ENCODE data around the gene PLCB1.
A peak's percentile ranks its signal among the peaks of the same experiment; 100 is the strongest.

Gene PLCB1

DNA sequence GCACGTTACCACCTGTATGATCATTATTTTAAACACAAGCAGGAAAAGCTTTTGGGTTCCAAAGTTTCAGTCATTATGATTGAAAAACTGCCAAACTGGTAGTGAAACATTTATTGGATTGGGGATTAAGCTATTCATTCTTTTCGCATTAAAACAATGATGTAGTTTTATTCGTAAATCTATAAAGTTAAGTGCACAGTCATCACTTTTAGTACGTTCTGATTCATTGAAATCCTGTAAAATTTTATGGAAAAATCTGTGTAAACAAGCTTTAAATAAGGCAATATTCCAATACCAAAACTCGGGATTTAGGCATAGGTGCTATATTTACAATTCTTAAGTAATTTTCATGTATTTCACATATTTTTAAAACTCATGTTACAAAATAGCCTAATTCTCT, 379.9 kb downstream of the PLCB1 start:
- no peak for DNase-seq

DNA sequence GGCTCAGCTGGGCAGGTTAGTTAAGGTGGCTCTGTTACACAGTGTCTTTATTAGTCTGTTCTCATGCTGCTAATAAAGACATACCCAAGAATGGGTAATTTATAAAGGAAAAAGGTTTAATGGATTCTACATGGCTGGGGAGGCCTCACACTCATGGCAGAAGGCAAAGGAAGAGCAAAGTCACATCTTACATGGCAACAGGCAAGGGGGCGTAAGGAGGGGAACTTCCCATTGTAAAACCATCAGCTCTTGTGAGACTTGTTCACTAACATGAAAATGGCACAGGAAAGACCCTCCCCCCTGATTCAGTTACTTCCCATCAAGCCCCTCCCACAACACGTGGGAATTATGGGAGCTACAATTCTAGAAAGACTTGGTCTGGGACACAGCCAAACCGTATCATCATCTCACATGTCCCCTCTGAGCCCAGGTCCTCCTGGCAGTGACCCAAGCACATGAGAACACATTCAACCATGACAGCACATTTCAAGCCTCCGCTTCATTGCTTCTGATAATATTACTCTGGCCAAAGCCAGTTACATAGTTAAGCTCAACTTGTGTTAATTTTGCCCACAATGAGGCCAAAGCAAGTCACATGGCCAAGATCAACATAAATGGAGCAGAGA, 383.9 kb downstream of the PLCB1 start:
- no peak for DNase-seq

DNA sequence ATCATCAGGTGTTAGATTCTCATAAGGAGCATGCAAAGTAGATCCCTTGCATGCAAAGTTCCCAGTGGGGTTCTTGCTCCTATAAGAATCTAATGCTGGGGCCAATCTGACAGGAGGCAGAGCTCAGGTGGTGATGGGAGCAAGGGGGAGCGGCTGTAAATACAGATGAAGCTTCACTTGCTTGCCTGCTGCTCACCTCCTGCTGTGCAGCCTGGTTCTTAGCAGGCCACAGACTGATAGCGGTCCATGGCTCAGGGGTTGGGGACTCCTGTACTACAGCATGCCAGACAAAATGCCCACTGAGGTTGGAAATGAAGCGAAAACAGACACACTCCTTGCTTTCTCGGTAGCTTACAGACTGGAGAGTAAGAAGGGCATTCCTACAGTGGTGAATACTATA, 386.8 kb downstream of the PLCB1 start:
- no peak for DNase-seq

DNA sequence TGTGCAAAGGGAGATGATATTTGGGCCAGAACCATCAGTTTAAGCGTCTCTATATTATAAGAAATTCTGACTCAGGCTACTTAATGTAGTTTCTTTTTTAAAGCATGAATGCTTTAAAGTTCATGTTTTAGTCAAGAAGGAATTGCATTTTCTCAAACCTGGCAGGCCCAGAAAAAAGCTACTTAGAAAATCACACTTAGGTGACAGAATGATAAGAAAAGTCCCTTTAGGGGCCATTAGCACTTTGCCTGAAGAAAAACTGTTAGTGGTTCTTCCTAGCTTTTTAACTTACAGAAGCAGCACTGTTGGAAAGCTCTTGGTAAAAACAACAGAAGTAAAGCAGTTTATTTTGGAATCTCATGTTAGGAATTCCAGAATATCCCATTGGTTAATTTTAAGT, 387.8 kb downstream of the PLCB1 start:
- DNase-seq, result no peak

DNA sequence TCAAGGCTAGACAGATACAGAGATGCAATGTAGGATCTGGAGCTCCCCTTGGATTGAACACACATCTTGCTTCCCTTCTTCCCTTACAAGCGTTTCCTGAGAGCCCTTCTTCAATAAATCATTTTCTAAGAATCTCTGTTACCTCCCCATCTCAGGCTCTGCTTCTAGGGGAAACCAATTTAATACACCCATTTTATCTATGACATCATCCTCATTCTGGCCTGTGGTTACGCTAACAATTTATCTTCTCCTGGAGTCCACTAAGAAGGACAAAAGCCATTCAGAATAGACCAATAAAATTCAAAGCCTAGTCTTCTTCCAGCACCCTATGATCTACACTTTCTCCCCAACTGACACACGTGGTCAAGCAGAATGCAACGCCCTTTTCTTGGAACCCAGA, 390.1 kb downstream of the PLCB1 start:
- no peak for DNase-seq

DNA sequence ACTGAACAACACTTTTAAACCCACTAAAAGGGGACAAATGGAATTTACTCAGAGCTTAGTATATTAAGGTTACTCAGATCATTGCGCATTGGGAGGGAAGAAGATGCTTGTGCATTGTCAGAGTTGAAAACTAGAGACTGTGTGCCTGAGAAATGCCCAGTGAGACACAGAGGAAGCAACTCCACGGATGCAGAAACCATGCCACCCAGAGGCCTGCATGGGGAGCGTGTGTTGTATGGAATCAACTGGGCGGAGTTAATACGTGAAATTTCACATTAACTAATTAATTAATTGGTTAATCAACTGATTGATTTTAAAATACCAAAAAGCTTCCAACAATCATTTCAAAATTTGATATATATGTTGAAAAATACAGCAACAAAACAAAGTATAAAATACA, 391.6 kb downstream of the PLCB1 start:
- DNase-seq, result no peak

DNA sequence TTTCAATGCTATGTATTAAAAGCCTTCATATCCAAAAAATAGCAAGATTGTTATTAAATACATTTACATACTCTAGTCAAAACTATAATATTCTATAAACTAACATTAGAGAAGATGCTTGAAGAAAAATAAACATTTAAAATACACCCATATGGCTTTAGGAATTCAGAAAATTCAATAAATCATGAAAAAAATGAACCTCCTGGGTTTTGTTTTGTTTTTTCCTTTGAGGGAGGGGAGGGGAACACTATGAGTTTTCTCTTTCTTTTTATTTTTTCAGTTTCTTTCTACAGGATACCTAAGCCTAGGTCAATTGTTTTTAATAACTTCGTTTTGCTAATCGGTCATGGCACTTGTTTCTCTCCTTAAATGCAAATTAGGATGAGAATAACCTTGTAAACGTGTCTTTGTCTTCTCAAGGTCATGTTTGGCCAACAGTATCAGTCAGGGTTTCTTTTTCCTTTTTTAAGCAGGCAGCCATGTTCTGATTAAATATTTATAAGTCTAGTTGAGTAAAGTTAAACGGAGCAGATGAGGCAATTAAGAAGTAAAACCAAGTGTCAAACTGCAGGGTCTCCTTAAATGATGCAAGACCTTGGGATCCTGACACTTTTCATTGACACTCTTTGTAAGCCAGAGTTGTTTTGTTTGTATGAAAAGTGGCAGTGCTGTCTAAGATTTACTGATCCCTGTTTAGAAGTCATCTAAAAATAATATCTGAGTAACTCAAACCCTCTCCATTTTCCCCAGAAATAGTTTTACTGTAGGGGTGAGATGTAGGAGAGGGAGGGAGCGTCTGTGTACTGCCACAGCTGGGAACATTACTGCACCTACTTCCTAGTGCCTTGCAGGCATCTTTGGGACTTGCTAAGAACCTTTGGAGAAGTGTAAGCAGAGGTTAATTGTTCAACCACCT, 392.3 kb downstream of the PLCB1 start:
- DNase-seq, result no peak

DNA sequence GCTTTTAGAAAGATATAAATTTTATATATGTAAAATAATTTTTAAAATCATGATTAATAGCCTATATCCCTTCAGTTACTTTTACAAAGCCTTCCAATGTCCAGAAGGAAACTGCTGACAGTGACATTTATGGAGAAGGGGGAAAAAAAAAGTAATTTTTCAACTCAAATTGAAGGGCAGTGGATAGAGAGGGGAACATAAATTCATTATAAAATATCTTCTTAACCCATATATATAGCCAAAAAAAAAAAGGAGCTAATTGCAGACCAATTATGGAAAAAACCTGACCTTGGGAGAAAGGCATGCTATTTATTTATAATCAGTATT, 392.9 kb downstream of the PLCB1 start:
- no peak for DNase-seq

DNA sequence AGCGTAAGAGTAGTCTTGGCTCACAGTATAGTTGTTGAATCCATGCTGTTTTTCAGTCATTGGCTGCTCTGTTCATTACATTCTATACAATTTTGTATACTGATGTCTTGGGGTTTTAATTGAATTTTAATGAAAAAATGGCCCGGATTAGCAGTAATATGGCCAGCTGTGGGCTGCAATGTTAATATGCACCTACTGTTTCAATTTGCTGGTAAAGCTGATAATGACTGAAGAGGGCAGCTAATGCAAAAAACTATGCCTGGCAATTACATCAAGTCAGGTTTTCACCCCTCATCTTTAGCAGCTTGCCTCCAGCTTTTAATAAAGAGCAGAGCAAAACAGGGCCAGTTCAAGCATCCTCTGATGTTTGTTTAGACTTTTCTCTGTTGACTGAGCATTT, 394.5 kb downstream of the PLCB1 start:
- no peak for DNase-seq

DNA sequence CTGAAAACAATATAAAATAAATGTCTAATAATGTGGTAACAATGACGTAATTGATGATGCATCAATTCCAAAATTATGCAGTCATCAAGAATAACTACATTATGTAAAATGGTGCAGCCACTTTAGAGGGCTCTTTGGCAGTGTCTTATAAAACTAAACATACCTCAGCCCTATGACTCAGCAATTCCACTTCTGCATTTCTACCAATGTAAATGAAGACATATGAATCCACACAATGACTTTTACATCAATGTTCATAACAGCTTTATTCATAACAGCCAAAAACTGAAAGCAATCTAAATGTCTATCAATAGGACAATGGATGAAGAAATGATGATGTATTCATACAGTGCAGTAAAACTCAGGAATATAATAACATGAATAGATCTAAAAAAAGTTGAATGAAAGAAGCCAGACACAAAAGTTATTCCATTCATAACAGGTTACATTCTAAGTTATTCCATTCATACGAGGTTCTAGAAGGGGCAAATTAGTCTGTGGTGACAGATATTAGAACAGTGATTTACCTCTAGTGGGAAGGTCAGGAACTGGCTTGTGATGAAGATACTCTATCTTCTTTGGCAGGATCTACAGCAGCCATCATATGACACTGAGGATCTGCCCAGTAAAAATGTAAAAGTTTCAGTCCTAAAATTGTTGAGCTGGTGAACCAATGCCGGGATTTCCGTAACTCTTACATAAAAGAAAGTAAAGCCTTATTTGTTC, 396.1 kb downstream of the PLCB1 start:
- no peak for DNase-seq

DNA sequence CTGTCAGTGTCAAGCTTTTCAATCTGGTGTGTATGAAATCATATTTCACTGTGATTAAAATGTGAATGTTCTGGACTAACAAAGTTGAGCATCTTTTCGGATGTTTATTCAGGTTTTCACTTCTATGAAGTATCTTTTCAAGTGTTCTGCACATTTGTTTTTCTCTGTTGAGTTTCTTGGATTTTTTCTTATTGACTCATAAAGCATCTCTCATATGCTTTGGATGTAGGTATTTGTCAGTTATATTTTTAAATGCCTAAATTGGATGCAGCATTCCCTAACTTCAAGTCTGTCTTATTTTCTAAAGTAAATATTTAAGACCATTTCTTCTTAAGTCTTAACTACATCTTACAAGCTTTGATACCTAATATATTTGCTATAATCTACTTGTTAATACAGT, 398.0 kb downstream of the PLCB1 start:
- DNase-seq, result no peak

DNA sequence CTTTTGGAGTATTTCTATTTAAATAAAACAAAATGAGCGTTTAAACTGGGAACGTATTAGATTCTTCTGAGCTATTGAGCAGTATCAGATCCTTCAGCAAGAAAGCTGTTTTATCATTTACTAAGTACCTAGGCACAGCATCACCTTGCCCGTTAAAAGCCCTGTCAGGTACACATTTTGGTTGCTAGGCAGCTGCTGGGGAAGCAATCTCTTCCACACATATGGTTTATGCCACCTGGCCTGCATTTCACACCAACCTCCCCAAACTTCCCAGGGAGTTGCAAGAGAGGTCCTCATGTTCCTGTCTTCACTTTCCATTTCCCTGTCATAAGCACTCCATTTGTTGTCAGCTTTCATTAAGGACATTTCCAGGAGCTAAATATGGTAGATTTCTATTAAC, 400.1 kb downstream of the PLCB1 start:
- DNase-seq, result peak in 1 of 14 donors; percentile 13

DNA sequence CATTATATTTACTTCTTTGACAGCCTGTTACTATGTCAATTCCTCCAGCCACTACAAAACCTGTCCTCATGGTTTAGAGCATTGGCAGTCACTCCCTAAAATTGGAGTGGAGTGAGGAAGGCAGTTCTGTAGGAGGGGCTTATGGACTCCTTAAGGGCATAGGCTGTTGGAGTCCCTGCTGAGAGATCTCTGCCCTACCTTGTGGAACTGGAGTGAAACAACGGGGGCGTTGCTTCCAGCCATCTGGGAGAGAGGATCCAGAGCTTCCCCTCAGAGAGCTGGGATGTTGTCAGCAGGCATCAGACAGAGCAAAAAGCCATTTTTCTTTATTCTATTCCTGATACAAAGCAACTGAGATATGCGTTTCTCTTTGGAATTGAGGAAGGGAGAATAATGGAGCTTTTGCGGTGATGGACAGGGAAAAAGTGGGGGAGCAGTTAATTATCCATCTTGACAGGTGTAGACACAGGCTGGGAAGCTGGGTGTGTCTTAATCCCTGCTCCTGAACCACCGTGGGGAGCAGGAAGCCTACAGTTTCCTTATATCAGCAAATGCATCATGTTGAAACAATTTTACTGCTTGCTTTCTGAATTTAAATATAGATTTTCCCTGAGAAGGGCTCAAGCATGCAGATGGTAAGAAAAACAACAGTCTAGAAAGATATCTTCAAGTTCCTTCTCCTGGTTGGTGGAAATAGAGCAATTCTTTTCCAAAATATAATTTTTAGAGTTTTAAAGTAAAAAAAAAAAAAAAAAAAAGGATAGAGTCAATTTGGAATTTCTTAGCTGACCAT, 402.5 kb downstream of the PLCB1 start:
- DNase-seq, result no peak

DNA sequence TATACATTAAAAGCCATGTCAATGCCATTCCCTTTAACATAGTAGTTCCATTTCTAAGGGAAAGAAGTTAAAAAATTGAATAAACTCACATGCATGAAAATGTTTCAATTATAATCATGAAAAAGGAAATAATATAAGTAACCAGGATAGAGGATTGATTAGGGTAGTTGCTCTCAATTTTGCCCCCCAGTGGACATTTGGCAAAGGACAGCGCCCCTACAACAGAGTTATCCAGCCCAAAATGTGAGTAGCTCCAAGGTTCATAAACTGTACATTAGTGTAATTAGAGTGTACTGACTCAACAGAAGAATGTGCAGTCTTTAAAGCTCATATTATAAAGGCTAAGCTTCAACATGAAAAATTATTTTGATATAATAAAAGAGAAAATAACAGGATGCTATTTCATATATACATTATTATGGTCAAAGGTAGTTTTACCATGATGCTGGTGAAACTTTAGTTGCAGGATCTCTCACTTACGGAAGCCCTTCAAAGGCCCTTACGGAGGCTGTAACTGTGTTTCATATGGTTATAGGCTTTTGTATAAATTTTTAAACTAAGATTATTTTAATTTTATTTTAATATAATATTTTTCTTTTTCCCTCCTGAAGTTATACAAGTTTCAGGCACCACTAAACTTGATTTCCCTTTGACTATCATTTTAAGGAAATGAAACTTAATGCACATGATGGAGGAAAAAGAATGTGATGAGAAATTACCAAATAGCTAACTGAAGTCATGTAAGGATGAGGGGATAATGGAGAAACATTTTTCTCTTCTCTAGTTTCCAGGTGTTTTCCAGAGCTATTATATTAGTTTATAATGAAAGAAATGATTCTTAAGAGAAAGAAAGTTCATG, 403.6 kb downstream of the PLCB1 start:
- no peak for DNase-seq

DNA sequence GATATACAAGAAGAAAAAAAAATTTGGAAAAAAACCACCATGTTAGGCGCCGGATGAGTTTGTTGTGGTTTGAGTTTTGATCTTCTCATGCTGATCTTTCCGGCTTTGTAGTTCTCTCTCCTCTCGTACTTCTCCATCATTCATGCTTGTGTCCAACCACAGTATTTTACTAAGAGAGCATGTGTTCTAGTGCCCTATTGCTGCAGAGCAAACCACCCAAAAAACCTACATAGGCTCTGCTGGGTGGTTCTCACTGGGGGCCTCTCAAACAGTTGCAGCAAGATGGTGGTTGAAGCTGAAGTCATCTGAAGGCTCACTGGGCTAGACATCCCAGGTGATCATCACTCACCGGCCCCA, 404.2 kb downstream of the PLCB1 start:
- no peak for DNase-seq

DNA sequence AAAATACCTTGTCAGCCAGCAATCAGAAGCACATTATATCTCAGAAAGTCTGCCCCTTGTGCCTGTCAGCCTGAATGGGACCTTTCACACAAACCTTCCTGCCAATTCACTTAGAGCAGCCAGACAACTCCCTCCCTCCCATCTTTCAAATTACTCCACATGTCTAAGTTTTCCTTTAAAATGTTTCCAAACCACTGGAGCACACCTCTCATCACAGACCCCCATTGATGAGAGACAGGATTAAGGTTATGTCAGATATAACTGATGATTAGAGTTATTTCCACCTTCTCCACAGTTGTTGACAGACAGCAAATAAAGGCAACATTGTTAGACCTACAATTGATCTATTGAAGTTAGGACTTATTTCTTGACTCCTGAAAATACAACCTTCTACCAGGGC, 408.4 kb downstream of the PLCB1 start:
- no peak for DNase-seq

DNA sequence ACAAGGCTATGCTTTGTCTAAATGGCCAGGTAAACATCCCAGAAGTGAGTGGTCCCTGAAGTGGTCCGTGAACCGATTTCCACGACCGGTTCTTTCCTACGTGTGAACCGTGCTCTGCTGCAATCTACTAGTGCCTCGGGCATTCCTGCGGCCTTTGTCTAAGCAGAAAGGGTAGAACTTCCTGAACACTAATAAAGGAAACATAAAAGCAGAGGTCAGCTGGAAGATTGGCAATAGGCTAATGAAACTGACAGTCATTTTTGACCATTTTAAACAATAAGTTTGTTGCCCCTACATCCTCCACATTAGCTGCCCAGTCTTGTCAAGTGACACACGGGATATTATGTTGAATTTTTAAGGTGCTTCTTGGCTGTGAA, 410.0 kb downstream of the PLCB1 start:
- no peak for DNase-seq

DNA sequence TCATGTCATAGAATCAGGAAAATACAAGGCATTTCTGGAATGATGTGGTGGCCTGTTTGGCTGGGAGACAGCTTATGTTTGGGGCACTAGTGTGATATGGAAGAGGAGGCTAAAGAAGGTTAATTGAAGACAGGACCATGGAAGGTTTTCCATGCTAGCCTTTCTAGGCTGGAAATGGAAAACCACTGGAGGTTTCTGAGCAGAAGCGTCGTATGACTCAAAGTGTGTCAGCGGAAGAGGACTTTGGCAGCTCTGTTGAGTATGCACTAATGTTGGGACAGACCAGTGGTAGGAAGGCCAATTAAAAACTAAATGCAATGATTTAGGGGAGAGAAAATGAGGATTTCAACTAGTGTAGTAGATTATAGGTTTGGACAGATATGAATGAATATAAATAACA, 413.1 kb downstream of the PLCB1 start:
- no peak for DNase-seq

DNA sequence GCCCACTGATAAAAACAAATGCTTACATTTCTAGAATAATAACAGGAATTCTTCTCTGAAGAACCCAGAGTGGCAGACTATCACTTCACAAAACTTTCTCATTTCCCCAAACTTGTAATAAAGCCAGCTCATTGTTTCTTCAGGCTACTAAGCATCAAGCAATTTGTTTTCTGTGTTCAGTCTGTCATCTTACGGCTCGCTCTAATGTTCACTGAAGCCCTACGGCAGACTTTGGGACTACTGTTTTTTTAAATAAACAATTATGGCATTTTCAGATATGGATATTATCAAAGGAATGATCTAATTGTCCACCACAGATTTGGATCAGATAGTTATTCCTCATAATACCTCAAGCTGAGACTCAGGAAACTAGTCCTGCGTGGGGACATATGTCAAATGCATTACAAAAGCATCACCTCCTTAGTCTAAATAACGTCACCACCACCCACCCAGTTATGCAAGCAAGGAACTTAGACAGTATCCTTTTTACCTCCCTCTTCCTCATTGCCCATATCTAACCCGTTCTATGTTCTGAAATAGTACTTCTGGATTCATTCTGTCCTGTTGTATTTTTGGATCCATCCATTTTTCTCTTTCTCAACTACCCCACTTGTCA, 415.1 kb downstream of the PLCB1 start:
- DNase-seq, result no peak

DNA sequence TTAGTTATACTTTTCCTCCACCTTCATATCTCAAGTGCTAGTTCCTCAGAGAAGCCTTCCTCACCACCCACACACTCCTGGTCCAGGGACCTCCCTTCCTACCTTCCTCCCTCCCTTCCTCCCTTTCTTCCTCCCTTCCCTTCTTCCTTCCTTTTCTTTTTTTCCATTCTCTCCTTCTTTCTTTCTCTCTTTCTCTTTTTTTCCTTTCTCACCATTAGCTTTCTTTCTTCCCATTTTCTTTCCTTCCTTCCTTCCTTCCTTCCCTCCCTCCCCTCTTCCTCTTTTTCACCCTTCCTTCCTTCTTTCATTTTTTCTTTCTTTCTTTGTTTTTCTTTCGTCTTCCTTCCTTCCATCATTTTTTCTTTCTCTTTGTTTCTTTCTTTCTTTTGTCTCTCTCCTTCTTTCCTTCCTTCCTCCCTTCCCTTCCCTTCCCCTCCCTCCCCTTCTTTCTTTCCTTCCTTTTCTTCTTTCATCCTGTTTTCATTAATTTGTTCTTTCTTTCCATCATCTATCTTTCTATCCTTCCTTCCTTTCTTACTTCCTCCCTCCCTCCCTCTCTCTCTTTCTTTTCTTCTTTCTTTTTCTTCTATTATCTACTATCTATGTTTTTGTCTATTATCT, 416.0 kb downstream of the PLCB1 start:
- no peak for DNase-seq

DNA sequence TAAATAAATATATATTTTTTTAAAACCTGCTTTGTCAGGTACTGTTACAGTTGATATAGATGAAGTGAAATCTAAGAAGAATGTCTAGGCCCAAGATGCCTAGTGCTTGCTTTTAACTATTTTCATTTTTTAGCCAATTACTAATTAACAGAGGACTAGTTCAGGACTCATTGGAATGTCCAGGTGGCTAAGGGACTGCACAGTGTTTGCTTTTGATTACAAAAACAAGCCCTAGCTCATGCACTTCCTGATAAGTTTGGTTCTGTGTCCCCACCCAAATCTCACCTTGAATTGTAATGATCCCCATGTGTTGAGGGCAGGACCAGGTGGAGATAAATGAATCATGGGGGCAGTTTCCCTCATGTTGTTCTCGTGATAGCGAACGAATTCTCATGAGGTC, 417.1 kb downstream of the PLCB1 start:
- no peak for DNase-seq

Data from C1 segment of cervical spinal cord (tissue), 14 donors.